NCI-H1694 treated with DMSO at 0.1 percent for 48 hours (cell line): Measurements from ENCODE around the gene BCAS4.

Experiments used
- DNase-seq: peaks from one replicate; lab custom pipeline; 2025; lab: John Stamatoyannopoulos, UW

Gene BCAS4

DNA sequence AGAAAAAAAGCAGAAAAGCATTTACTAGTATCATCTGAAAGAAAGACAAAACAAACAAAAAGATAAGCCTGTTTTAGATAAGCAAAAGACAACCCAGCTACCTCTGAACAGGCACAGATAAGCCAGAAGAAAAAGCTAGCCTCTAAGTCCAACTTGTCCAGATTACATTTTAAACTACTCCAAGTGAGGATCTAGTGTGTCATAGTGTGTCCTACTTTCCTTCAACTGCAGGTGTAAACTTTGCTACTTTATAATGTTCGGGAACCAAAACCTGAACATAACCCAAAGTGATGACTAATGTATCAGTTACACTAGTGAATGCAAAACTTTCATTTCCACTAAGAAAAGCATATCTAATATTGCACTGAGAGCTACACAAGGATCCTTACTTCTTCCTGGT lies 116.9 kb downstream of the BCAS4 start:
- no peak for DNase-seq

- no peak for DNase-seq
Observed at GRCh38 chr20:50913690-50914375, 119.0 kb downstream of the BCAS4 start.

GRCh38 chr20:50915424-50915823 lies 120.6 kb downstream of the BCAS4 start:
- DNase-seq = no peak

- no peak for DNase-seq
Observed at GRCh38 chr20:50916257-50916656, 121.4 kb downstream of the BCAS4 start.

- no peak for DNase-seq
Observed at GRCh38 chr20:50916934-50917333, 122.1 kb downstream of the BCAS4 start.

- DNase-seq = no peak
Observed at GRCh38 chr20:50918403-50918802, 123.5 kb downstream of the BCAS4 start.

DNA sequence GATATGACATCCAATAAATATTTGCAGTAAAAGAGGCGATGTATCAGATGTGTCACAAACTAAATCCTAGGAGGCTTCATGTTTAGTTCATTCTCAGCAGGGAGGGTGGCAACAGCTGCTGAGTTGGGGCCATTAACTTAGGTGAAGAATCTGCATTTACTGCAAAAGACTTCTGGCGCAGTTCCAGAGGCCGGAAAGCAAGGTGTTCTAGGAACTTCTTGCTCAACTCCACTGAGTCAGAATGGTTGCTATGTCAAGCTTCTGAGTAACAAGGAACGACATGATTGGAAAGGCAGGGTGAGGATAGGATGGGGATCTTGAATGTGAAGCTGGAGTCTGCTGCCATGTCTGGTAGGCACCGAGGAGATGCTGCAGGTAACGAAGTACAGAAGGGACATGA lies 124.7 kb downstream of the BCAS4 start:
- no peak for DNase-seq

GRCh38 chr20:50920997-50921396 lies 126.1 kb downstream of the BCAS4 start:
- no peak for DNase-seq

DNA sequence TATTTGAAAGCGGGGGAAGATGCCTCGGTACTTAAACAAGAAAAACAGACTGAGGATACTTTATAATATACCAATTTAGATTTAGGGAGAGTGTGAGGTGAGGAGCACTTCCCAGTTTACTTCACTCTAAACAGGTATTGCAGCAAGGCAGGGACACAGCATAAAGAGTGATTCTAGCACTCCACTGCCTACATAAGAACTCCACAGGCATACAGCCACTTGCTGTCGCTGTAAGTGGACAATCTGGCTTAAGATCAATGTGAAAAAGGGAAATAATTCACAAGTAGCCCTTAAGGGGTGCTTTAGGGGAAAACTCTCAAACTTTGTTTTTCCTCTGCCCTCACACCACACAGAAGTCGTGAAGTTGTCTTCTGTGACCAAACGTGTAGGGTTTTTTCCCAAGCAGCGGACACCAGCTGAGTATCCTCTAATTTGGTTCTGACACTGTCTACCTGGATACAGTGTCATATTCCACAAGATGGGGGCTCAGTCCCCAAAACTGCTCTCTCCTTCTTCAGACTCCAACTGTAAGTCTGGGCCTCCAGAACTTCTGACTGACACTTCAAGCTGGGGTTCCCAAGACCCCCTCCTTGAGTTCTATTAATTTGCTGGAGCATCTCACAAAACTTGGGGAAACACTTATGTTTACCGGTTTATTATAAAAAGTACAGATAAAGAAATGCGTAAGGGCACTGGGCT lies 127.1 kb downstream of the BCAS4 start:
- no peak for DNase-seq

- DNase-seq = no peak
Observed at GRCh38 chr20:50924261-50924920, 129.5 kb downstream of the BCAS4 start.

DNA sequence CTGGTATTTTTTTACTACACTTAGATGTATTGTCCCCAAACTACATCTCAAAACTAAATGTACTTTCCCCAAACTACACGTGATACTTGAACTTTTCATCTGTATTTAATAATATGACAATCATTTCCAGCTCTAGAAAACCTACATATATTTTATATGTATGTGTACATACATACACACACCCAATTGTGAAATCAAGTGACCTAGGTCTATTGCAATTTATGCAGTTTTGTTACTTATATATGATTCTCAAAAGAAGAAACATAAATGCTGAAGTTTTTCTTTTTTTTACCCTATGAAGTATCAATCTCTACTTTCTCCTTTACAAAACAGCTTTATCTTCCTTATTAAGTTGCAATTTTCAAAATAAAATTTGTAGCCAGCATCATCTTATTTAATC lies 131.7 kb downstream of the BCAS4 start:
- DNase-seq = no peak
